AML-193 (cell line): ENCODE data around the gene SLC35F4.
"Not testable (repeated sequence)": the region's sequence is repeated elsewhere in the genome, so short reads cannot be mapped to it uniquely, and the experiment has no call there.

ENCODE experiments used
- DNase-seq, 2 experiments: peaks; one replicate each; lab custom pipeline; 2025; lab: John Stamatoyannopoulos, UW

SLC35F4 gene

DNA sequence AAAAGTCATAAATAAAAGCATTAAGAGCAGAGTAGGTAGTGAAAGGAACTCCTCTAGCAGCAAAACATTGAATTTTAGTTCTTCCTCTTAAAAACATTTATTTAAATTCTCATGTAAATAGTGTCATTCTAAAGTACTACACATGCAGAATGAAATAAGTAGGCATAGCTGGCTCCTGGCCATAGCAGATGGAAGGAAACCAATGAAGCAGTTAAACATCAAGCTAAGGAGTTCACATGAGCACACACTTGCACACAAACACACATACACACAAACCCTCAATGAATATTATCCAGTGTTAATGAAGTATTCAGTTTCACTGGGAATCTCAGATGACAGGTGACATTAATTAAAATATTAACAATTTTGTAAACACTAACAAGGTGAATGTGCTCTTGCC is 69.3 kb downstream of the SLC35F4 start:
- DNase-seq, result no peak

DNA sequence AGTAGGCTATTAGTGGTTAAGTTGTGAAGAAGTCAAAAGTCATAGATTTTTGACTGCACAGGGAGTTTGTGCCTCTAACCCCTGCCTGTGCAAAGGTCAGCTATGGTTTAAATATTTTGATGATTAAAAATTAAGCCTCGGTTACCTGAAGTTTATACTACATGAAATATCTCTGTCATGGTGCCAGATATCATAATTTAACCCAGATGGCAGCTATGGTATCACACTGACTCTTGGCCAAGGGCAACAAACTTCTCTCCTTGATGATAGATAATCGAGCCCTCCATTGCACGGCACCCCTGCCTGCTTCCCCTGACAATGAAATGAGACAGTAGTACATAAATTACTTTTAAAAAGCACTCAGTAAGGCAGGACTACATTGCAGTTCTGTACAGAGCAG is 80.8 kb downstream of the SLC35F4 start:
- DNase-seq, result no peak

DNA sequence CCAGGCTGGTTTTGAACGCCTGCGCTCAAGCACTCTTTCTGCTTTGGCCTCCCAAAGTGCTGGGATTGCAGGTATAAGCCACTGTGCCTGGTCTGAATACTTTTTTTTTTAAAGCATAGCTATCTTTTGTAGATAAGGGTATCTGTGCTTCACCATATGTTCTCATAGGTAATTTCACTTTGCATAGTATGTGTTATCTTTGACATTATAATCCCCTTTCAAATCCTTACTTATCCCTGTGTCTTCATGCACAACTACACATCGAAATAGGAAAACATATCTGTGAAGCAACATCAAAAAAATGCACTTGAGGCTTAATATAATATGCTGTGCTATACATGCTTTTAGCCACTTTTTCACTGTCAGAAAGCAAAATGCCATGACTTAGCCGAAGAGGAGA is 94.1 kb downstream of the SLC35F4 start:
- DNase-seq, result no peak

DNA sequence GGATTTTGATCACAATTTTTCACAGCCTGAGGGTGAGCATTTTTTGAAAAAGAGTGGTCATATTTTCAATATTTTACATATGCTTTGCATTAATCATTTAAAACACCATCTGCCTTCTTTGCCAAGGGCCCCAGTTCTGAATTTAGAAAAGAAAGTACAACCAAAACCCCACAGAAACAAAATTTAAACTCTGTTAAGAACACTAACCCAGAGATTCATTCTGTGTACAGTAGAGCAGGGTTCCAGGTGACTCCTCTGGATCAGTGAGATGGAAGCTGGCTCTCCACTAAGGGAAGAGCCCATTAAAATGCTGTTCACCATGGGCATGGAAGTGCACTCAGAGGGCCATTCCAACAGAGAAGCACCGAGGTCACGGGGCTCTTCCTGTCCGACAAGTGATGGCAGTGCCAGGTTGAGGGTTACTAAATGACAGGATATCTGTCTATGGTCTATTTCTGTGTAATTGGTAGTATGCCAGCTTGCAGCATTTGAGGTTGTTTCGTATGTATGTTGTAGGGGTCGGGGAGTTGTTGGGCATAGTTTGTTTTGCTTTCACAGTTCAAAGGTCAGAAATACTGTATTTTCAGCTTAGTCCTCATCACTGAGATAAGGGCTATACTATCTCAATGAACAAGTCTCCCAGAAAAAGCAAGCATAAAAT is 95.9 kb downstream of the SLC35F4 start:
- DNase-seq, result no peak

DNA sequence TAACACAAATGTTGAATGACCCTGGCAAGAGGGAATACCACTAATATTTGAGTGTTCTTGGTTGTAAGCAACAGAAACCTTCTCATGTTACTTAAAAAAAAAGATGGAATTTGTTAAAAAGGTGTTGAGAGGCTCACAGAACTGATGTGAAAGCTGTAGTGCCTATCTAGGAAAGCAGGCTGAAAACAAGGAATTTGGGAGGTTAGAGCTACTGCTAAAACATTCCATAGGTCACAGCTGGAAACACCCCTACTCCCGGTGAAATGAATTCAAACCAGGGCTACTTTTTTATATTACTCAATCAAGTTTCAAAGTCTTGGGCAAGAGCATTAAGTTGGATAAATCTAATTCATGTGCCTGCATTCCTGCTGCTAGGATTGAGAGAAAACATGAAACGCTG is 104.1 kb downstream of the SLC35F4 start:
- no peak for DNase-seq

DNA sequence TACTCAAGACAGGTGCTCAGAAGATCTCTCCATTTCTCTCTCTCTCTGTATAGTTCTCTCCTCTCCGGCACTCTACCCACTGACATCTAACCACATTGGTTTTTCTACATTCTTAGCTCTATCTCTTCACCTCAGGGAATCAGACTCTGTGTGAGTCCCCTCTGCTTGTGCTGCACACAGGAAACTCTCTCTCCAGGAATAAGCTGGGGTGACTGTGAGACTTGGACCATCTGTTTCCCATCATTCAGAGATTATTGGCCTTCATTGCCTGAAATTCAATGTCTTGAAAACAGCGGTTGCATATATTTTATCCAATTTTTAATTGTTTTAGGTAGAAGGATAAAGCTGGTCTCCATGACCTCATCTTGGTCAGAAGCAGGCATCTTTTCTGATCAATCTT is 105.0 kb downstream of the SLC35F4 start:
- no peak for DNase-seq

DNA sequence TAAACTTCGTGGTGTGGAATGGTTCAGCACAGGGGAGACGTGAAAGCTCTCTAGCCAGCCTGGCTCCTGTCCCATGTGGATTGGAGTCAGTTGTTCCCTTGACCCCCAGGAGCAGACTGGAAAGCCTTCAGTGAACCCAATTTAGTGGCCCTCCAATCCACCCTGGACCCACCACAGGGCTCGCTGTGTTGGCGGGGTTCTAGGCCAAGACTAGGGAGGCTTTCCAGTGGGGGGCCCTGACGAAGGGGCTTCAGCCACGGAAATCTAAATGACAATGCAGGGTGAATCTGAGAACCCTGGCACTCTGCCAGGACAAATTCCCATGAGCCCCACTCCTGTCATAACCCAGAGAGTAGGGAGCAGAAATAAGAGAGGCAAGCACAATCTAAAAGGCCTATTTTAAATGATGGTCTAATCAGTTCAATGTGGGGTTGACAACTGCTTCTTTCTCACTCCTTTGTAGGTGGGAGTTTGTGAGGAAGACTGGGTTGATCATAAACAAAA is 110.8 kb downstream of the SLC35F4 start:
- DNase-seq, result no peak

DNA sequence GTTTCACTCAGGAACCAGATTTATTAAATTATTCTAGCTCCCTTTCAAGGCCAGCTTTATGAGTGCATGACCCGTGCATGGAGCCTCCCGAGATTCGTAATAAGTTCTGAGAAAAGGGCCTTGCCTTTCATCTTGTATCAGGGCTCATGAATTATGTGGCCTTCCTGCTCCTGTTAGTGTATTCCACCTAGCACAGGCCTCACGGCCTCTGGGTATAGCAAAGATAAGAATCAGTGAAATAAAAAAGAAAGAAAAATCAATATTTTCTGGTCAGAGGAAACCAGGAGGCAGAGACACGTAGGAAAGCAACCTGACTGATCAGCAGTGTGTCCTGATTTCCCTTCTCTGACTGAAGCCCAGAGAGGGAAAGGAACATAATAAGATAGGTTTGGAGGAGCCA is 111.4 kb downstream of the SLC35F4 start:
- DNase-seq, result no peak

DNA sequence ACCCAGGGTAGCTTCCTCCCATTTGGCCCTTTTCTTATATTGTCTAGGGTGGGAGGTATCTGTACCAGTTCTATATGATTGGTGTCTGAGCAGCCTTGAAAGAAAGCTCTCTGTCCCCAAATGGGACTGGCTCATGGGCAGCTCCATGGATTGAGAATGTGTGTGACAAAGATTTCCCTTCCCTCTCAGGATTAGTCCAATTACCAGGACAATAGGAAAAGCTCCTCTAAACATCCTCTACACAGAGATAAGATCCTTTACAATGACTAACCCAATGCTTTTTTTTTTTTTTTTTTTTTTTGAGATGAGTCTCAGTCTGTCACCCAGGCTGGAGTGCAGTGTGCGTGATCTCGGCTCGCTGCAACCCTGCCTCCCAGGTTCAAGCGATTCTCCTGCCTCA is 112.1 kb downstream of the SLC35F4 start:
- no peak for DNase-seq

DNA sequence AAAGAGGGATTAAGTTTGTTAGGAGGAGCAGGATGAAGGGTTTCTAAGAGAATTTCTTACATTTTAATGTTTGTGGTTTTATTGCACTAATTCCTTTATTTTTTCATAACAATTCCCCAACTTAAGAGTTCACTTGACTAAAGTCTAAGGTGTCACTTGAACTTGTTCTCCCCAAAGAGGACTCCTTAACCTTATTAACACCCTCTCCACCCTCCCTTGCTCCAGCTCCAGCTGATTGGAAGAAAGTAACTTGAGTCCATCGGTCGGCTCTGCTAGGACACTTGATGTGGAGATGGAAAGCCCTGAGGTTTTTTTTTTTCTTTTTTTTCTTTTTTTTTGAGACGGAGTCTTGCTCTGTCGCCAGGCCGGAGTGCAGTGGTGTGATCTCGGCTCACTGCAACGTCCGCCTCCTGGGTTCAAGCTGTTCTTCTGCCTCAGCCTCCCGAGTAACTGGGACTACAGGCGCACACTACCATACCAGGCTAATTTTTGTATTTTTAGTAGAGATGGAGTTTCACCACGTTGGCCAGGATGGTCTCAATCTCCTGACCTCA is 113.7 kb downstream of the SLC35F4 start:
- not testable (repeated sequence) for DNase-seq

DNA sequence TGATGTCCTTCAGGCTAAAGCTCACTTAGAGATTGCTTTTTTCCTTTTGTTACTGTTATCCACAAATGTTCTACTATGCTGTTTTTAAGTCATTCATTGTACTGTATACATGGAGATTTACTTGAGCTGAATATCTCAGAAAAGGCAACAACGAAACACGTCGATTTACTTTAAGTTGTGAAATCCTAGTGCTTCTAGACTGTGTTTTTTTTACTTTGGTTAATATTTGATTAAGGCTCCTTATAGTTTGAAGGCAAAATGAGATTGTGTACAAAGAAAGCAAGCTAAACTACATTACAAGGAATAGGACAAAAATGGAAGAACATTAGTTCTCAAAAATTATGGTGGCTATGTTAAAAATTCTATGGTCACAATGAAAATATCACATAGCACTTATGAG is 114.5 kb downstream of the SLC35F4 start:
- DNase-seq, result no peak

DNA sequence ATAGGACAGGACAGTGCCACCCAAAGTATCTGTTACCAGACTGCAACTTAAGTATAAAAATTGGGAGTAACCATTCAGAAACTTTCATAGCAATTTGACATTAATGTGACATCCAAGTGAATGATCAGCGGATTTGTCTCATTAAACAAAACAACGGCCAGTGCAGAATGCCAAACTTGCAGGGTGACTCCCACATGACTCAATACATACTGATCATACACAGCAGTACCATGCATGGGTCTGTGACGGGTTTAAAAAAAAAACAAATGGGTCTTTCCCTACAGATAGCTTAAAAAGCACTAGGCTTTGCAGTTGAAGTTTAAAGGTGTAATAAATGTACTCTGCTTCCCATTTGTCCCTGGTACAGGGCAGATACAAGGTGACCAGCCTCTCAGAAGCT is 116.6 kb downstream of the SLC35F4 start:
- DNase-seq, result no peak

DNA sequence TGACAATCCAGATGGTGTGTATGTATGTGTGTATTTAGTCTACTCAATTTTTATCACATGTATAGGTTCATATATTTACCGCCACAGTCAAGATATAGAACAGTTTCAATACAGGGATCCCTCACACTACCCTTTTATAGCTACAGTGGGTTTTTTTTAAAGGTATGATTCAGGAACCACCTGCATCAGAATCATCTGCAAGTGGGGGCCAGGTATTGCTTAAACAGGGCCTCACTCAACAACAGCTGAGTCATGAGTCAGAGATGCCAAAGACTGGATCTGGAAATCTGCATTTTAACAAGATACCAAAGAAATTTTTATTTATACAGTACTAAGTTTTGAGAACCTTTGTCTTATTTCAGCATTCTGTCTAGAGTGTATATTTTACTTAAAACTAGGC is 117.6 kb downstream of the SLC35F4 start:
- DNase-seq, result no peak

DNA sequence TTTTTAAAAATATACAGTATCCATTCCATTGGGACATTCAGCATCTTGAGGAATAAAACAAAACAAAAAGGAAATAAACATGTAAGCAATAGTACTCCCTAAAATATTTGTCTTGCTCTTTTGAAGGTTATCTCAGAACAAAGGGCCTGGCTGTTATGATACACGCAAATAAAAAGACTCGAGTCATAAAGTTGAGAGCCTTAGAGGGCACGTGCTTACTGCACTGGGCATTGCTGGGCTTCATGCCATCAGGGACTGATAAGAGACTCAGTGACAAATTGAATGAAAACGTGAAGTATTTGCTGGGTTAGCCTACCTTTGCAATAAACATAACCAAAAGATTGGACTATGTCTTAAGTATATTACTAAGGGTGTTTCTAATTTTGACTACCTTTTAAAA is 118.9 kb downstream of the SLC35F4 start:
- DNase-seq, result no peak

DNA sequence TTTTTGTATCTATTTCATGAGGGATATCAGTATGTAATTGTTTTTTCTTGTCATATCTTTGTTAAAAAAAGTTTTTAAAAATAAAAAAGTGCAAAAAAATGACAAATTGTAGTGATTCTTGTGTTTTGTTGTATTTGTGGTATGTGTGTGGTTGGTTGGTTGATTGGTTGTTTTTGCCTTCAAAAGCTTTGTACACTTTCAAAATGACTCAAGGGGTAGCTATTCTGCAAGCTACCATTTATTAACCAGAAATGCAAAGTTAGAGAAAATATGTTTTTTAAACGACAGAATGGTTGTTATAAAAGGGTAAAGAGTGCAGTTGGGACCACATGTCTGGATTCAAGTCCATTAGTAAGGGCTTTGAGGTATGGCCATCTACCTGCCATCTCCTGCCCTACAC is 119.3 kb downstream of the SLC35F4 start:
- no peak for DNase-seq

DNA sequence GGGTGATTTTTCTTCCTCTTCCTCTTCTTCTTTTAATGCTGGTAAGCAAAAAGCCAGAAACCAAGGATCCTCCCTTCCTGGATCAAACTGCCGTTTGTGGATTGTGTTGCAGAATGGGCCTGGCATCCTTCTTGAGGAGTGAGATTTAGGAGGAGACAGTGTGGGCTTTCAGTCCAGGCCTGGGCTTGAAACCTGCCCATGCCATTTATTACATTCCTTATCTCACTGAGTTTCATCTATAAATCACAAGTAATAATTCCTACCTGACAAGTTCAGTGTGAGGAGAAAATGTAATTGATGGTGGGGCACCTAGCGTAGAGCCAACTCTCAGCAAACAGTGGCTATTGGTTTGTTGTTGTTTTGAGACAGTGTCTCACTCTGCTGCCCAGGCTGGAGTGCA is 126.4 kb downstream of the SLC35F4 start:
- no peak for DNase-seq

DNA sequence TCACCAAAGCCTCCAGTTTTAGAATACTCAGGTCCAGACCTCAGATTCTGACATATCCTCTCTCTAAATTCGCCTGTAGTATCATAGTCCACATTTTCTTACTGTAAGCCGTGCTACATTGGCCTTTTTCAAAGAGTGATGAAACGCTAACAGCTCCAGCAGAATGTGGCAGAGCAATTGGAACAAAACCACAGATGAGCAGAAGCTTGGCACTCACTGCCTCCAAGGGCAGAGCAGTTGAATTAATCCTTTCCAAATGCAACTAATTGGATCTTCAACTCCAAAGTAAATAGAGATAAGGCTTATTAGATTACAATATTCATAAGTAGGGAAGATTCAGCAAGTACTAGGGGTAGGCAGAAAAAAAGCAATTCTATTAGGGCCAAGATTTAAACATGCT is 128.3 kb downstream of the SLC35F4 start:
- DNase-seq, result no peak

DNA sequence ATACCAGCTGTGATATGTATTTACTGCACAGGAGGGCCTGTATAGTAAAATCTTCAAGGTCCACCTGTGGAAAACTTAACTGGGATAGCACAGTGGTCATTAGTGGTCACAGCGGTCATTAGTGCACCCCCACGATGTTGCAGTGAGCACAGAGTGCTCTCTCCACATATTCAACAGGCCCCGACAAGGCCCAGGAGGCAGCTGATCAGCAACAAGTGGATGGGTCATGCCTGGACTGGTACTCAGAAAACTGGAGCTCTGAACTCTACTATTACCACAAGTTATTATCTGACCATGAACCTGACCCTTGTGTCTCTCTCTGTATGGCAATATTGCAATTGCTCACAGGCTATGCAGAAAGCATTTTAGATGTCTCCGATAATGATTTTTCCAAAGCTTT is 129.5 kb downstream of the SLC35F4 start:
- DNase-seq, result no peak

DNA sequence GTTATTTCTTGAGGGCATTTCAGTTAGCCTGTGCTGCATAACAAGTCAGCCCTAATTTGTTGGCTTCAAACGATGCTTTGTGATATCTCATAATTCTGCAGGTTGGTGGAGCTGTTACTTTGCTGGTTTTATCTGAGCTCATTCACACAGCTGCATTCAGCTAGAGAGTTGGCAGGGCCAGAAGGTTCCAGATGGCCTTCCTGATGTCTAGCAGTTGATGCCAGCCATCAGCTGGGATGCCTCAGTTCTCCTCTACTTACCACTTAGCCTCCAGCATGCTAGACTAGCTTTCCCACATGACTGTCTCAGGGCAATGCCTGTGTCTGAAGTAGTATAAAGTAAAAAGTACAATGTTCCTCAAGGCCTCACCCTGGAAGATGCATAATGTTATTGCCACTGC is 130.6 kb downstream of the SLC35F4 start:
- DNase-seq, result no peak

DNA sequence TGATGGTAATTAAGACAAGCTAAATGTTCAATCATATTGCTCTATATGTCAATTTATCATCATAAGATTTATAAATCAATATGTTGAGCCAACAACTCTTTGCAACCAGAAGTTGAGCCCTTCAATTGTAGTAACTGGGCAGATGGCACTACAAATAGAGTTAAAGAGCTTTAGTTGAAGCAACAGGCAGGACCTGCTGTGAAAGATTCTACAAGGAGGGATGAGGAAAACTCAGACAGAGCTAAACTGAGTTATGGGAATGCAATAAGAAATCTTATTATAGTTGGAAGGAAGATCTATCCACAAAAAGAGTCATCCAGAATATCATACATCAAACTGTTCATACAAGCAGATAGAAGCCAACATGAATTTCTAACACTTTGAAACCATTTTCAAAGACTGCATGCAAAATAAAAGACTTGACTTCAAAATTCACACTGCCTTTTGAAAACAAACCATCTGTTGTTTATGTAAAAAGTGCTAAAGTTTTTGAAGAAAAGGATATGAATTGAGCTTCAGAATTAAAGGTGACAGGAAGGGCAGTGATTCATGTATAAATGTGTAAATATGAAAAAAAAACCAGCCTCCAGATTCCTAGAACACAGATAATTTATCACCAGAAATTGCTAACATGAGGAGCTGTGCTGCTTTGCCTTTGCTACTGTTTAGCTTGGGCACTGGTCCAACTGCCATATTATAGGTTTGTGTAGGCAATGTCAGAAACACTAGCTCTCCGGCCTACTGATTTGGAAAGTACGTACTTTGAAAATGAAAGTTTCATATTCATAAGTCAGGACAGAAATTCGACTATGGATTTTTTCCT is 133.2 kb downstream of the SLC35F4 start:
- DNase-seq, result no peak

DNA sequence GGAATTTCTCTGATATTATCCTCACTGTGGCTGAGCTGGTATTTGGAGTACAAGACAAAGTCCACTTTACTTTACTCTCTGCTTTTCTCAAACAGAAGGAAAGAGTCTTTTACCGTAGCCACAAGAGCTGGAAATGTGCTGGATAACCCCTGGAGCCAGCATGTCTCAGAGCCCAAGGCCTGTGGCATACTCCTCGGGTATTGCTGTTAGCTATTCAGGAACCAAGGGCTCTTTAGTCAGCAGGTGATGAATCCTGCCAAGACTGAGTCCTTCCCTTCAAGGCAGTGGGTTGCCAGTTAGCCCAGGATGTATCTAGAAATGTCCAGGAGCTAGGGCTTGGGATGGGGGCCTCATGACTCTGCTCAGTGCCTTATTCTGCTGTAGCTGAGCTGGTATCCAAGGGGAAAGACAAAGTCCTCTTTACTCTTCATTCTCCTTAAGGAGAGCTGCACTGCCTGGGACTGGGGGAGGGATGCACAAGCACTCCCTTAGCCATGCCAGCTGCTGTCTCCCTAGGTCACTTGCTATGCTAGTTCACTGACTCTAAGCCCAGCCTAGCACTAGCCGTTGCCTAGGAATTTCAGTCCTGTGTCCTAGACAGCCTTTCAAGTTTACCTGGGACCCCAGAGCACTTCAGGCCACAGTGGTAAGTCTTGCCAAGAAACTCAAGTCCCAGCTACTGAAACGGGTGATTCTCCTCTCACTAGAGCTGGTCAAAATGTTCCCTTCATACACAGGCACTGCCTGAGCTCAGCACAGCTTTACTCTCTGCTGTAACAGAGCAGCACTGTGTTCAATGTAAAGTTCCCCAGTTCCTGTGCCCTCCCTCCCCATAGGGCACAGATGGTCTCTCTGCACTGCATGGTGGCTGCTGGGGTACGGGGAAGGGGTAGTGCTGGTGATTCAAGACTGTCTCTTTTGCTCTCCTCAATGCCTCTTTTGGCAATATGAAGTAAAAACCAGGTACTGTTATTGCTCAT is 136.4 kb downstream of the SLC35F4 start:
- no peak for DNase-seq
